SK-N-SH (cell line): ENCODE measurements around the gene OLFM2. TPM values are rescaled to one million over a fixed set of nuclear protein-coding genes. Genes with fewer than 3 reads are reported as not detected.

ENCODE experiments used
- CTCF ChIA-PET: fragments of 300-600, 350-600 bp; formaldehyde crosslinking; extraction: SDS; loops from one replicate; lab custom pipeline; 2021; lab: Yijun Ruan, JAX
- POLR2A ChIA-PET: fragments of 350-600 bp; sonication (Branson Sonifier 250); formaldehyde crosslinking; extraction: SDS; loops from one replicate; lab custom pipeline; 2020; ENCODE audit warnings: antibody characterized with exemption, inconsistent platforms; lab: Yijun Ruan, JAX
- DNase-seq: peaks from one replicate; pipeline ENCODE4 v3.0.0; 2012
- H2AFZ ChIP-seq: fragments of 200-600 bp; sonication (generic); 2 replicates; pipeline ENCODE4 v1.8.1; 2016; ENCODE audit warnings: antibody characterized with exemption, mild to moderate bottlenecking, low read depth
- H3F3A ChIP-seq: fragments of 200-600 bp; sonication (generic); replicated peaks from 2 replicates; pipeline ENCODE3; 2016; ENCODE audit warnings: antibody characterized with exemption, mild to moderate bottlenecking; ENCODE audit not compliant: insufficient read depth
- H3K27ac ChIP-seq, 2 experiments: fragments of 200-500 bp in 1 of 2; fragments of 200-600 bp in 1 of 2; sonication (Bioruptor generic) in 1 of 2; sonication (generic), shearing (Covaris generic) in 1 of 2; 2 replicates each; pipeline versions ENCODE4 v1.5.1 to v1.6.1; 2014 to 2016; ENCODE audit warnings: low read depth in 2 of 2, inconsistent platforms in 1 of 2, low read length in 1 of 2, mild to moderate bottlenecking in 1 of 2, mixed read lengths in 1 of 2
- H3K27me3 ChIP-seq: fragments of 200-600 bp; sonication (generic), shearing (Covaris generic); 2 replicates; pipeline ENCODE4 v1.6.1; 2016; ENCODE audit warnings: mixed run types; ENCODE audit not compliant: insufficient read depth
- H3K36me3 ChIP-seq, 2 experiments: fragments of 200-500 bp in 1 of 2; fragments of 200-600 bp in 1 of 2; sonication (Bioruptor generic) in 1 of 2; sonication (generic) in 1 of 2; replicated peaks in 1 of 2; 2 replicates each; pipeline versions ENCODE3 to v1.5.1; 2014 to 2016; ENCODE audit warnings: low read length in 1 of 2, mild to moderate bottlenecking in 1 of 2; ENCODE audit not compliant: insufficient read depth in 2 of 2, control insufficient read depth in 1 of 2
- H3K4me1 ChIP-seq, 2 experiments: fragments of 200-500 bp in 1 of 2; fragments of 200-600 bp in 1 of 2; sonication (Bioruptor generic) in 1 of 2; sonication (generic), shearing (Covaris generic) in 1 of 2; 2 replicates each; pipeline versions ENCODE4 v1.5.1 to v1.6.1; 2014 to 2016; ENCODE audit warnings: low read depth in 1 of 2, low read length in 1 of 2, mixed run types in 1 of 2; ENCODE audit not compliant: insufficient read depth in 2 of 2, control insufficient read depth in 1 of 2
- H3K4me2 ChIP-seq: fragments of 200-600 bp; sonication (generic), shearing (Covaris generic); 2 replicates; pipeline ENCODE4 v1.6.1; 2017; ENCODE audit warnings: mixed run types
- H3K4me3 ChIP-seq, 2 experiments: fragments of 200-500 bp in 1 of 2; fragments of 200-600 bp in 1 of 2; sonication (Bioruptor generic) in 1 of 2; sonication (generic), shearing (Covaris generic) in 1 of 2; 2 replicates each; pipeline versions ENCODE4 v1.5.1 to v1.8.1; 2014 to 2016; ENCODE audit warnings: low read depth in 2 of 2, inconsistent platforms in 1 of 2, low read length in 1 of 2, mild to moderate bottlenecking in 1 of 2, mixed read lengths in 1 of 2, moderate library complexity in 1 of 2
- H3K79me2 ChIP-seq: fragments of 200-600 bp; sonication (generic); 2 replicates; pipeline ENCODE4 v1.8.1; 2017; ENCODE audit warnings: mild to moderate bottlenecking; ENCODE audit not compliant: insufficient read depth
- H3K9ac ChIP-seq: fragments of 200-600 bp; sonication (generic); 2 replicates; pipeline ENCODE4 v1.6.1; 2017; ENCODE audit warnings: mixed run types
- H3K9me2 ChIP-seq: fragments of 200-600 bp; sonication (generic); 2 replicates; pipeline ENCODE4 v1.6.1; 2017; ENCODE audit warnings: mixed run types
- H3K9me3 ChIP-seq: fragments of 200-600 bp; sonication (generic); 2 replicates; pipeline ENCODE4 v1.6.1; 2017; ENCODE audit warnings: mixed run types, mild to moderate bottlenecking, moderate library complexity
- H4K20me1 ChIP-seq: fragments of 200-600 bp; sonication (generic); 2 replicates; pipeline ENCODE4 v1.6.1; 2017; ENCODE audit warnings: mild to moderate bottlenecking, mixed run types; ENCODE audit not compliant: insufficient read depth
- EZH2phosphoT487 ChIP-seq: fragments of 200-600 bp; sonication (generic); IDR thresholded peaks from 2 replicates; pipeline ENCODE4 v1.6.1; 2017; ENCODE audit warnings: low read depth, mixed run types, mild to moderate bottlenecking, antibody characterized with exemption, moderate library complexity, borderline replicate concordance
- FOXJ3 ChIP-seq: sonication (generic); formaldehyde crosslinking; IDR thresholded peaks from 2 replicates; pipeline ENCODE4 v1.5.1; 2020; ENCODE audit warnings: mild to moderate bottlenecking, missing genetic modification reagents
- FOXM1 ChIP-seq: IDR thresholded peaks from 2 replicates; pipeline ENCODE4 v1.4.0; 2012; ENCODE audit warnings: low read depth, mild to moderate bottlenecking
- IRF3 ChIP-seq: fragments of 150-350 bp; IDR thresholded peaks from 2 replicates; pipeline ENCODE4 v1.6.1; 2016; ENCODE audit warnings: mild to moderate bottlenecking, low read depth, low read length
- JUND ChIP-seq: IDR thresholded peaks from 2 replicates; pipeline ENCODE4 v1.4.0; 2012
- NFIC ChIP-seq: IDR thresholded peaks from 2 replicates; pipeline ENCODE4 v1.4.0; 2012; ENCODE audit warnings: borderline replicate concordance
- PBX3 ChIP-seq: IDR thresholded peaks from 2 replicates; pipeline ENCODE4; 2012
- SIN3A ChIP-seq: IDR thresholded peaks from 2 replicates; pipeline ENCODE4 v1.6.1; 2012; ENCODE audit warnings: low read depth, mild to moderate bottlenecking, low read length, moderate library complexity, borderline replicate concordance
- TAF1 ChIP-seq: IDR thresholded peaks from 2 replicates; pipeline ENCODE4 v1.6.1; 2012; ENCODE audit warnings: low read depth, mild to moderate bottlenecking, low read length, moderate library complexity, borderline replicate concordance
- TEAD4 ChIP-seq: IDR thresholded peaks from 2 replicates; pipeline ENCODE4 v1.4.0; 2012; ENCODE audit warnings: mild to moderate bottlenecking, borderline replicate concordance; ENCODE audit not compliant: insufficient read depth
- USF1 ChIP-seq: IDR thresholded peaks from 2 replicates; pipeline ENCODE4 v1.4.0; 2012; ENCODE audit warnings: low read depth, borderline replicate concordance
- USF2 ChIP-seq: fragments of 150-350 bp; IDR thresholded peaks from 2 replicates; pipeline ENCODE4 v1.6.1; 2017; ENCODE audit warnings: antibody characterized with exemption, low read length, low read depth, borderline replicate concordance
- YY1 ChIP-seq: IDR thresholded peaks from 2 replicates; pipeline ENCODE4 v1.4.0; 2012; ENCODE audit warnings: low read depth, mild to moderate bottlenecking
- ZBTB33 ChIP-seq: IDR thresholded peaks from 2 replicates; pipeline ENCODE4 v1.4.0; 2012; ENCODE audit warnings: low read depth, borderline replicate concordance
- WGBS: methylation state at CpG from one replicate; pipeline ENCODE4 v1.1.6; 2017; ENCODE audit warnings: low lambda C conversion rate; 5-methylcytosine and 5-hydroxymethylcytosine counted together
- polyA plus RNA-seq, 3 experiments: library from polyadenylated mRNA; depleted of rRNA; stranded (reverse); fragments of >200 nt; gene quantifications; 2 replicates each; pipeline ENCODE4 v1.2.3, GENCODE V29; 2012

OLFM2 gene
- polyA plus RNA-seq, 1 of the 3 experiments (the other 2 are of a cell fraction) = 10.7 TPM

- no peaks in the 10 kb centered on the region for H3K79me2 ChIP-seq
- no peak overlapping the region for H3K27ac ChIP-seq
- POLR2A ChIA-PET = no interaction called here
- no peaks in the 10 kb centered on the region for H3K9me3 ChIP-seq
- CTCF ChIA-PET = no interaction called here
- H3K36me3 ChIP-seq = no peaks in the 10 kb centered on the region
- no peaks in the 10 kb centered on the region for H3F3A ChIP-seq
- no peak for DNase-seq
- H3K4me2 ChIP-seq = no peak overlapping the region
- no peak overlapping the region for H3K9ac ChIP-seq
- TF ChIP-seq USF1 (no peak), EZH2phosphoT487 (no peak), FOXM1 (no peak), PBX3 (no peak), FOXJ3 (CRISPR knock-in tag) (no peak), TEAD4 (no peak)
- no peaks in the 10 kb centered on the region for H4K20me1 ChIP-seq
- H3K27me3 ChIP-seq = no peaks in the 10 kb centered on the region
- H3K4me3 ChIP-seq = no peak overlapping the region
- H2AFZ ChIP-seq = no peak overlapping the region
- WGBS = 73% methylated on average over 5 of the region's 5 CpGs
- peaks cover 0 to 4% of the 10 kb centered on the region in 2 experiments; a peak in 1 of 4 replicates for H3K4me1 ChIP-seq
- no peaks in the 10 kb centered on the region for H3K9me2 ChIP-seq
Observed at GRCh38 chr19:9863759-9864158, 72.6 kb downstream of the OLFM2 start.

- 88% methylated on average over 4 of the region's 4 CpGs for WGBS
- Histone ChIP-seq H3K27ac (no peak overlapping the region), H3K36me3 (no peaks in the 10 kb centered on the region), H2AFZ (no peak overlapping the region), H3K9ac (no peak overlapping the region), H3K9me2 (no peaks in the 10 kb centered on the region), H3K4me3 (no peak overlapping the region), H3K27me3 (no peaks in the 10 kb centered on the region), H3F3A (no peaks in the 10 kb centered on the region), H3K4me1 (peaks cover 0 to 4% of the 10 kb centered on the region in 2 experiments; a peak in 1 of 4 replicates), H4K20me1 (no peaks in the 10 kb centered on the region), H3K9me3 (no peaks in the 10 kb centered on the region), H3K79me2 (no peaks in the 10 kb centered on the region), H3K4me2 (no peak overlapping the region)
- POLR2A ChIA-PET = no interaction called here
- CTCF ChIA-PET = no interaction called here
- DNase-seq = no peak
- TF ChIP-seq NFIC (no peak), USF2 (no peak), USF1 (no peak), YY1 (no peak), JUND (no peak), SIN3A (no peak), TAF1 (no peak), IRF3 (no peak), ZBTB33 (no peak)
Observed at GRCh38 chr19:9862938-9863337, 73.4 kb downstream of the OLFM2 start.
